Gastroesophageal sphincter (tissue), 4 donors: Measurements from ENCODE around the gene IZUMO4. TPM values are rescaled to one million over a fixed set of nuclear protein-coding genes. Genes with fewer than 3 reads are reported as not detected.

Source experiments
- ATAC-seq: fragments of 150-250 bp; one replicate; pipeline ENCODE4 v1.9.1; 2016; ENCODE audit warnings: mild to moderate bottlenecking, moderate library complexity
- H3K27ac ChIP-seq, 4 donors: fragments of 200-600 bp; sonication (generic) in 3 of 4; 1 replicate in 3 of 4; 2 replicates in 1 of 4; pipeline ENCODE4 v1.5.1; 2016 to 2019
- H3K27me3 ChIP-seq: fragments of 200-600 bp; sonication (generic); one replicate; pipeline ENCODE4 v1.5.1; 2019
- H3K36me3 ChIP-seq, 2 donors: fragments of 200-600 bp; sonication (generic); one replicate each; pipeline ENCODE4 v1.5.1; 2019; ENCODE audit warnings: control low read depth in 1 of 2
- H3K4me1 ChIP-seq, 3 donors: fragments of 200-600 bp; sonication (generic); 1 replicate in 2 of 3; 2 replicates in 1 of 3; pipeline ENCODE4 v1.5.1; 2016 to 2019; ENCODE audit warnings: control low read depth in 2 of 3
- H3K4me3 ChIP-seq, 2 donors: fragments of 200-600 bp; sonication (generic); one replicate each; pipeline ENCODE4 v1.5.1; 2019; ENCODE audit warnings: mild to moderate bottlenecking in 1 of 2, moderate library complexity in 1 of 2
- H3K9me3 ChIP-seq, 3 donors: fragments of 200-600 bp; sonication (generic); one replicate each; pipeline ENCODE4 v1.5.1; 2017 to 2019; ENCODE audit warnings: control low read depth in 2 of 3
- EP300 ChIP-seq: sonication (generic); formaldehyde crosslinking; IDR thresholded peaks from one replicate; pipeline ENCODE4 v1.6.1; 2017; ENCODE audit warnings: antibody characterized with exemption, mild to moderate bottlenecking
- POLR2A ChIP-seq, 2 donors: fragments of 450-650 bp; IDR thresholded peaks; one replicate each; pipeline ENCODE4 v1.6.1; 2017; ENCODE audit warnings: antibody characterized with exemption in 2 of 2, mild to moderate bottlenecking in 2 of 2, moderate library complexity in 1 of 2
- POLR2AphosphoS5 ChIP-seq: sonication (generic); formaldehyde crosslinking; IDR thresholded peaks from one replicate; pipeline ENCODE4 v1.6.1; 2017; ENCODE audit warnings: antibody characterized with exemption
- WGBS, 2 donors: methylation state at CpG; one replicate each; pipeline ENCODE4 v1.1.5; 2018; ENCODE audit warnings: low coverage in 1 of 2; 5-methylcytosine and 5-hydroxymethylcytosine counted together
- total RNA-seq, 4 donors: library from RNA; depleted of rRNA; stranded (reverse); fragments of >200 nt; gene quantifications; one replicate each; pipeline ENCODE4 v1.1.0, GENCODE V29; 2016
- TF ChIP-seq, protein P1 (sequence below), 4 experiments: fragments of 200-600 bp in 2 of 4; fragments of 450-650 bp in 2 of 4; sonication (generic) in 1 of 4; IDR thresholded peaks; one replicate each; pipeline ENCODE4 v1.5.1; 2017 to 2019; ENCODE audit warnings: antibody characterized with exemption in 4 of 4, mild to moderate bottlenecking in 2 of 4, moderate library complexity in 2 of 4

The IZUMO4 gene
- total RNA-seq, 4 donors from 2014 or later: 2.4 to 17.3 (median 4.3) TPM

DNA sequence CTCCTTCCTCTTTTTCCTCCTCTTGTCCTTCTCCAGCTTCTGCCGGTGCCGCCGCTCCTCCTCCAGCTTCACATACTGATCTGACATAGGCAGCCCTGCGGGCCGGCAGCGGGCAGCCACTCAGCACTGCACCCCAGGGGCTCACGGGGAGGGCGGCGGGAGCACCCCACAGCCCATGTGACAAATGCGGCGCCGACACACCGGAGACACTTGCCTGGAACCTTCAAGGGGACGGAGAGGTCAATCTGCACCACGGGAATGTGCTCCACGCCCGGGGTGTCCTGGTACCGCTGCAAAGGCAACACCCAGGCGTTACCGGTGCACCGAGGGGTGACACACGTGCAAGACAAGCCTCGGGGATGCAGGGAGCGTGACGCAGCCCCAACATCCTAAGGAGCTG is 18.6 kb downstream of the IZUMO4 start:
- 100% methylated on average over 1 of the region's 25 CpGs; no CpG with 5 or more reads in 1 of the 2 donors for WGBS, 2 donors
- H3K36me3 ChIP-seq: peaks cover 0 to 100% of the 10 kb centered on the region in 2 donors

DNA sequence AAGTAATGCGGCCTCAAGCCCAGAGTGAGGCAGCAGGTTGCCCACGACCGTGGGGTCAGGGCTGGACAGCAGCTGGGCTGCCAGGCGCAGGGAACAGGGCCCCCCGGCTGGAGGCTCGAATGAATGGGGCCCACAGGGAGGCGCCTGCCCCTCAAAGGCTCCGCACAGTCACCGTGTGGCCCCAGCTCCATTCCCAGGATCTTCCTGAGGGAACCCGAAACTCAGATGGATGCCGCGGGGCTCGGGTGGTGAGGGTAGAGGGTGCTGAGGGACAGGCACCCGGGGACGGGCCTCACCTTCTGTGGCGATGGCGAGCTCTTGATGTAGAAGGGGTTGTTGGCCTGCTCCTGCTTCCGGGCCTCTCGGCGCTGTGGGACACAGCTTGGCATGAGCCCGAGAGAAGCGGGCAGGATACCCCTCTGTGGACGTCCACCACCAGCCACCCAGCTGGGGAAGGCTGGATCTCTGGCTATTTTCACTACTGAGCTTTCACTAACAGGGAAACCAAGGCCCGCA is 19.3 kb downstream of the IZUMO4 start:
- H3K36me3 ChIP-seq: peaks cover 0 to 100% of the 10 kb centered on the region in 2 donors
- WGBS, 2 donors: no CpG with 5 or more reads among the region's 24 CpGs
- H3K27me3 ChIP-seq: no peaks in the 10 kb centered on the region
- H3K4me1 ChIP-seq: no peaks in the 10 kb centered on the region
- no peak for ATAC-seq
- TF ChIP-seq, protein P1, sequence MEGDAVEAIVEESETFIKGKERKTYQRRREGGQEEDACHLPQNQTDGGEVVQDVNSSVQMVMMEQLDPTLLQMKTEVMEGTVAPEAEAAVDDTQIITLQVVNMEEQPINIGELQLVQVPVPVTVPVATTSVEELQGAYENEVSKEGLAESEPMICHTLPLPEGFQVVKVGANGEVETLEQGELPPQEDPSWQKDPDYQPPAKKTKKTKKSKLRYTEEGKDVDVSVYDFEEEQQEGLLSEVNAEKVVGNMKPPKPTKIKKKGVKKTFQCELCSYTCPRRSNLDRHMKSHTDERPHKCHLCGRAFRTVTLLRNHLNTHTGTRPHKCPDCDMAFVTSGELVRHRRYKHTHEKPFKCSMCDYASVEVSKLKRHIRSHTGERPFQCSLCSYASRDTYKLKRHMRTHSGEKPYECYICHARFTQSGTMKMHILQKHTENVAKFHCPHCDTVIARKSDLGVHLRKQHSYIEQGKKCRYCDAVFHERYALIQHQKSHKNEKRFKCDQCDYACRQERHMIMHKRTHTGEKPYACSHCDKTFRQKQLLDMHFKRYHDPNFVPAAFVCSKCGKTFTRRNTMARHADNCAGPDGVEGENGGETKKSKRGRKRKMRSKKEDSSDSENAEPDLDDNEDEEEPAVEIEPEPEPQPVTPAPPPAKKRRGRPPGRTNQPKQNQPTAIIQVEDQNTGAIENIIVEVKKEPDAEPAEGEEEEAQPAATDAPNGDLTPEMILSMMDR (IDR thresholded peaks at IDR 0.05): no peak
- TF ChIP-seq POLR2A (IDR thresholded peaks at IDR 0.05) (no peak), EP300 (no peak), POLR2AphosphoS5 (no peak)
- H3K27ac ChIP-seq: no peak overlapping the region
- H3K4me3 ChIP-seq: no peak overlapping the region
- H3K9me3 ChIP-seq: no peaks in the 10 kb centered on the region

More for the DNA sequence above, 18.6 kb downstream of the IZUMO4 start:
- Histone ChIP-seq H3K27me3 (no peaks in the 10 kb centered on the region), H3K9me3 (no peaks in the 10 kb centered on the region), H3K4me3 (no peak overlapping the region), H3K4me1 (no peaks in the 10 kb centered on the region), H3K27ac (no peak overlapping the region)
- ATAC-seq: no peak
- TF ChIP-seq POLR2A (IDR thresholded peaks at IDR 0.05) (no peak), POLR2AphosphoS5 (no peak), EP300 (no peak)
- TF ChIP-seq, protein P1 (IDR thresholded peaks at IDR 0.05): no peak

DNA sequence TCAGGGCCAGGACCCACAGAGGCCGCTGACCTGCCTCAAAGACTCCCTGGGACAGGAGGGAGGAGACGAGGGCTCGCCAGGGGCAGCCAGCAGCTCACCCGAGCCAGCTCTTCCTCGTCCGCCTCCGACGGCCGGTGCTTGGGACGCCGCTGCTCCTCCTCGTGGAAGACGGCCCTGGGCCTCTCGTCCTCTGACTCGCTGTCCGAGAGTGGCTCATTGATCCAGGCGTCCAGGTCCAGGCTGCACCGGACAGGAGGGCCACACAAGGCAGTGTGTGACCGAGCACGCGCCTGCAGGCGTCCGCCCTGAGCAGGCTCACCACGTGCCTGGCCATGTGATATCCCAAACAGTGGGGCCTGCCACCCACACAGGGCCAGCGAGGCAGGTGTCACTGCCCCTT is 19.8 kb downstream of the IZUMO4 start:
- no peak for ATAC-seq
- Histone ChIP-seq H3K9me3 (no peaks in the 10 kb centered on the region), H3K36me3 (peaks cover 0 to 100% of the 10 kb centered on the region in 2 donors), H3K27me3 (no peaks in the 10 kb centered on the region), H3K27ac (no peak overlapping the region), H3K4me3 (no peak overlapping the region), H3K4me1 (no peaks in the 10 kb centered on the region)
- TF ChIP-seq, protein P1 (IDR thresholded peaks at IDR 0.05): no peak
- TF ChIP-seq EP300: no peak
- TF ChIP-seq POLR2AphosphoS5: no peak
- TF ChIP-seq POLR2A (IDR thresholded peaks at IDR 0.05): no peak
- 84% methylated on average over 5 of the region's 25 CpGs; no CpG with 5 or more reads in 1 of the 2 donors for WGBS, 2 donors

DNA sequence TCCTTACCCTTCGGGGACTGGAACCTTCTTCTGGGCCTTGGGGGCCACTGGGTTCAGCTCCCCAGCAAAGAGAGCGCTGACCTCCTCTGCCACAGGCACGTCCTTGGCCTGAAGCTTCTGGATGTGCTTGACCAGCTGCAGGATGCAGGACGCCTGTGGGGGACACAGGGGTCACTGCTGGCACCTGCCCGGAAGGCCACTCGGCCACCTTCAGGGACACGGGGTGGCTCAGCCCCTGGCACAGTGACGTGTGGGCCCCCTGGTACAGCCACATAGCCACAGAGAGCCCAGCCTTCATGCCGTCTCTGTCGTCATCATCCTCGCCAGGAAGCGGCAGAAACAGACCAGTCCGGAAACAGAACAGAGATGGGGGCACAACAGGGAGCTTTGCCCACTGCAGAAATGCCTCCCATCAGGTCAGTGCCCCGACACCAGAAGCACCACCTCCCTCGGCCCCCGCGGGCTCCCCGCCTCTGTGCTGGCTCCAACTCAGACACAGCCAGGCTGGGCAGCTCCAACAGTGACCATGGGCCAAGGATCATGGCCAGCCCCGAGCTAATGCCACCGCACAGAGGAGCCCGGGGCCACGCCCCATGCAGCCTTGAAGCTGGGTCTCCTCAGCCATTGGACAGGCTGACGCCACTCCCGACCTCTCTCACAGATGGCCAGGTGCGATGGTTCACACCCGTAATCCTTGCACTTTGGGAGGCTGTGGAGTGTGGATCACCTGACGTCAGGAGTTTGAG is 20.7 kb downstream of the IZUMO4 start:
- H3K4me3 ChIP-seq: no peak overlapping the region
- peaks cover 0 to 100% of the 10 kb centered on the region in 2 donors for H3K36me3 ChIP-seq
- no peaks in the 10 kb centered on the region for H3K9me3 ChIP-seq
- no peak for ATAC-seq
- no peaks in the 10 kb centered on the region for H3K4me1 ChIP-seq
- H3K27me3 ChIP-seq: no peaks in the 10 kb centered on the region
- H3K27ac ChIP-seq: no peak overlapping the region
- TF ChIP-seq POLR2AphosphoS5: no peak
- TF ChIP-seq POLR2A (IDR thresholded peaks at IDR 0.05): no peak
- TF ChIP-seq EP300: no peak
- TF ChIP-seq, protein P1 (IDR thresholded peaks at IDR 0.05): no peak
- 80% methylated on average over 1 of the region's 27 CpGs; no CpG with 5 or more reads in 1 of the 2 donors for WGBS, 2 donors

DNA sequence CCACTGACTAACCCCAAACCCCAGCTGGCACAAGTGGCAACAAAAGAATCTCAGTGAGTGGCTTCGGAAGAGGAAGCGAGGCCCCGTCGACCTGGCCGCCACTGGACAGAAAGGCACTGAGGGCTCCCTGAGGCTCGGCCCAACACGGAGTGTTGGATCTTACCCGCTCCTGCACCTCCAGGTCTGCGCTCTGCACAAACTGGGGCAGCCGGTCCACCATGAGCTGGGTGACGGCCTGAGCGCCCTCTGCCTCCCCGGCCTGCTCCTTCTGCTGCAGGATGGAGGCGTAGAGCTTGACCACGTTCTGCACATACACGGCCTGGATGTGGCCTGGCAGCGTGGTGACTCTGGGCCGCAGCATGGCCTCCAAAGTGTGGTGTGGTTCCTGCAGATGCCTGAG is 21.7 kb downstream of the IZUMO4 start:
- Histone ChIP-seq H3K4me3 (no peak overlapping the region), H3K36me3 (peaks cover 0 to 100% of the 10 kb centered on the region in 2 donors), H3K27me3 (no peaks in the 10 kb centered on the region), H3K27ac (no peak overlapping the region), H3K9me3 (no peaks in the 10 kb centered on the region), H3K4me1 (no peaks in the 10 kb centered on the region)
- TF ChIP-seq POLR2A (IDR thresholded peaks at IDR 0.05): no peak
- 87% methylated on average over 3 of the region's 18 CpGs; no CpG with 5 or more reads in 1 of the 2 donors for WGBS, 2 donors
- ATAC-seq: no peak
